ENCODE measurements around the gene RHO. TPM values are rescaled to one million over a fixed set of nuclear protein-coding genes. Genes with fewer than 3 reads are reported as not detected.

RHO gene
- total RNA-seq, 2 experiments from 2014 or later, result not detected

- ChIA-PET CTCF (no interaction called here), POLR2A (no interaction called here)
These were observed 27.9 kb downstream of the RHO start for GRCh38 chr3:129556358-129556695.

- CTCF ChIA-PET, result no interaction called here
- POLR2A ChIA-PET, result no interaction called here
These were observed 28.6 kb downstream of the RHO start for GRCh38 chr3:129556890-129557547.

- ChIA-PET CTCF (no interaction called here), POLR2A (no interaction called here)
These were observed 29.1 kb downstream of the RHO start for GRCh38 chr3:129557548-129557894.

GRCh38 chr3:129558081-129558771 is 29.8 kb downstream of the RHO start:
- POLR2A ChIA-PET, result no interaction called here
- CTCF ChIA-PET, result no interaction called here

GRCh38 chr3:129558772-129559564 is 30.5 kb downstream of the RHO start:
- CTCF ChIA-PET, result no interaction called here

GRCh38 chr3:129559565-129560079 is 31.2 kb downstream of the RHO start:
- CTCF ChIA-PET, result no interaction called here
- POLR2A ChIA-PET, result no interaction called here

More at GRCh38 chr3:129558772-129559564, 30.5 kb downstream of the RHO start:
- POLR2A ChIA-PET, result no interaction called here

GRCh38 chr3:129560269-129560787 is 31.9 kb downstream of the RHO start:
- CTCF ChIA-PET, result no interaction called here
- POLR2A ChIA-PET, result no interaction called here

GRCh38 chr3:129560911-129561594 is 32.6 kb downstream of the RHO start:
- ChIA-PET CTCF (no interaction called here), POLR2A (no interaction called here)

GRCh38 chr3:129561619-129562248 is 33.3 kb downstream of the RHO start:
- ChIA-PET CTCF (no interaction called here), POLR2A (no interaction called here)

- ChIA-PET POLR2A (no interaction called here), CTCF (no interaction called here)
These were observed 34.4 kb downstream of the RHO start for GRCh38 chr3:129562803-129563202.

GRCh38 chr3:129563332-129563731 is 34.9 kb downstream of the RHO start:
- ChIA-PET CTCF (no interaction called here), POLR2A (no interaction called here)

GRCh38 chr3:129563850-129564535 is 35.6 kb downstream of the RHO start:
- POLR2A ChIA-PET, result no interaction called here

GRCh38 chr3:129564981-129565644 is 36.7 kb downstream of the RHO start:
- POLR2A ChIA-PET, result no interaction called here
- CTCF ChIA-PET, result no interaction called here

More at GRCh38 chr3:129563850-129564535, 35.6 kb downstream of the RHO start:
- CTCF ChIA-PET, result no interaction called here

- POLR2A ChIA-PET, result no interaction called here
- CTCF ChIA-PET, result no interaction called here
These were observed 37.5 kb downstream of the RHO start for GRCh38 chr3:129565902-129566301.

GRCh38 chr3:129567176-129567705 is 38.8 kb downstream of the RHO start:
- POLR2A ChIA-PET, result no interaction called here
- CTCF ChIA-PET, result no interaction called here

GRCh38 chr3:129567939-129568338 is 39.5 kb downstream of the RHO start:
- POLR2A ChIA-PET, result no interaction called here

GRCh38 chr3:129569856-129570255 is 41.4 kb downstream of the RHO start:
- ChIA-PET CTCF (no interaction called here), POLR2A (no interaction called here)

More at GRCh38 chr3:129567939-129568338, 39.5 kb downstream of the RHO start:
- CTCF ChIA-PET, result no interaction called here

All from activated CD8-positive, alpha-beta memory T cell treated with anti-CD3 and anti-CD28 coated beads for 36 hours (primary cell).